Transverse colon (tissue), 4 donors: ENCODE results near the gene BBS12. TPM values are rescaled to one million over a fixed set of nuclear protein-coding genes. Genes with fewer than 3 reads are reported as not detected.

Experiments
- DNase-seq: peaks from one replicate; pipeline ENCODE4 v3.0.0-alpha.2; 2019
- H3K27ac ChIP-seq, 4 donors: fragments of 200-600 bp; sonication (generic); 2 replicates each; pipeline ENCODE4 v1.5.1; 2016 to 2018; ENCODE audit warnings: inconsistent platforms in 4 of 4
- H3K27me3 ChIP-seq: fragments of 200-600 bp; sonication (generic); 2 replicates; pipeline ENCODE4 v1.5.1; 2017; ENCODE audit warnings: inconsistent platforms
- H3K36me3 ChIP-seq, 4 donors: fragments of 200-600 bp; sonication (generic); 2 replicates each; pipeline ENCODE4 v1.5.1; 2017 to 2019; ENCODE audit warnings: inconsistent platforms in 4 of 4
- H3K4me1 ChIP-seq, 4 donors: fragments of 200-600 bp; sonication (generic); 2 replicates each; pipeline ENCODE4 v1.5.1; 2017 to 2020; ENCODE audit warnings: inconsistent platforms in 4 of 4
- H3K4me3 ChIP-seq, 4 donors: fragments of 200-600 bp; sonication (generic); 1 replicate in 1 of 4; 2 replicates in 3 of 4; pipeline versions ENCODE4 v1.5.1 to v1.6.1; 2017 to 2019; ENCODE audit warnings: inconsistent platforms in 4 of 4
- H3K9me3 ChIP-seq, 2 donors: fragments of 200-600 bp; sonication (generic); 2 replicates each; pipeline ENCODE4 v1.5.1; 2017 to 2019; ENCODE audit warnings: inconsistent platforms in 2 of 2
- CTCF ChIP-seq, 5 experiments: fragments of 200-600 bp in 3 of 5; fragments of 450-650 bp in 2 of 5; sonication (generic) in 3 of 5; IDR thresholded peaks; 1 replicate in 2 of 5; 2 replicates in 3 of 5; pipeline ENCODE4 v1.5.1; 2016 to 2017; ENCODE audit warnings: antibody characterized with exemption in 5 of 5, inconsistent platforms in 3 of 5, mild to moderate bottlenecking in 2 of 5, moderate library complexity in 1 of 5
- EP300 ChIP-seq: sonication (generic); formaldehyde crosslinking; IDR thresholded peaks from one replicate; pipeline ENCODE4 v1.6.1; 2017; ENCODE audit warnings: antibody characterized with exemption, low read depth
- POLR2A ChIP-seq: fragments of 450-650 bp; IDR thresholded peaks from one replicate; pipeline ENCODE4 v1.6.1; 2016; ENCODE audit warnings: antibody characterized with exemption, mild to moderate bottlenecking, moderate library complexity
- POLR2AphosphoS5 ChIP-seq, 3 donors: sonication (generic); formaldehyde crosslinking; IDR thresholded peaks; one replicate each; pipeline ENCODE4 v1.6.1; 2016; ENCODE audit warnings: antibody characterized with exemption in 3 of 3
- WGBS, 2 donors: methylation state at CpG; one replicate each; pipeline ENCODE4 v1.1.5; 2018; ENCODE audit warnings: low coverage in 1 of 2; 5-methylcytosine and 5-hydroxymethylcytosine counted together
- in situ Hi-C, 4 donors: fragments of 200-750 bp; cut with MboI; loops; one replicate each; pipeline versions ENCODE4 v1.15.0 to v1.15.1; 2017; ENCODE audit warnings: low sequenced_read_pairs in 3 of 4, low pct_ligation_motif_present in 1 of 4, low pct_unique_long_range_greater_than_20kb in 1 of 4
- intact Hi-C: fragments of 100-400 bp; cut with DNase I; formaldehyde crosslinking; loops from one replicate; pipeline ENCODE4 v1.15.1; 2023; ENCODE audit warnings: low total_unique reads
- total RNA-seq, 4 donors: library from RNA; depleted of rRNA; stranded (reverse); fragments of >200 nt; gene quantifications; one replicate each; pipeline ENCODE4 v1.1.0, GENCODE V29; 2016

BBS12 gene
- total RNA-seq, 4 donors from 2014 or later = 0.60 to 6.0 (median 3.3) TPM

GRCh38 chr4:122764071-122764820 is 31.7 kb downstream of the BBS12 start:
- in situ Hi-C loops = loop anchor here in 3 of 4 donors (10.0 to 25.0 kb wide), 2 partner anchors 148 to 161 kb away; partner anchors contain the start of gene NUDT6 (in 3 of the 3)
- TF ChIP-seq POLR2AphosphoS5 (IDR thresholded peaks at IDR 0.05) = no peak
- TF ChIP-seq EP300 = no peak
- TF ChIP-seq CTCF (IDR thresholded peaks at IDR 0.05) = no peak
- TF ChIP-seq POLR2A = no peak

GRCh38 chr4:122764821-122765215 is 32.3 kb downstream of the BBS12 start:
- H3K4me1 ChIP-seq = peaks cover 0 to 19% (median 7%) of the 10 kb centered on the region in 4 donors
- H3K9me3 ChIP-seq = no peaks in the 10 kb centered on the region
- 71% methylated on average over 1 of the region's 1 CpG; no CpG with 5 or more reads in 1 of the 2 donors for WGBS, 2 donors
- H3K36me3 ChIP-seq = no peaks in the 10 kb centered on the region
- intact Hi-C loops = no loop called here
- no peak for TF ChIP-seq CTCF (IDR thresholded peaks at IDR 0.05)
- TF ChIP-seq POLR2AphosphoS5 (IDR thresholded peaks at IDR 0.05) = no peak
- no peak for TF ChIP-seq POLR2A
- no peak for TF ChIP-seq EP300
- H3K4me3 ChIP-seq = no peak overlapping the region
- no peak overlapping the region for H3K27ac ChIP-seq
- in situ Hi-C loops = loop anchor here in 3 of 4 donors (10.0 to 25.0 kb wide), 2 partner anchors 147 to 160 kb away; partner anchors contain the start of gene NUDT6 (in 3 of the 3)
- no peaks in the 10 kb centered on the region for H3K27me3 ChIP-seq
- DNase-seq = no peak

More at GRCh38 chr4:122764071-122764820, 31.7 kb downstream of the BBS12 start:
- peaks cover 0 to 19% (median 7%) of the 10 kb centered on the region in 4 donors for H3K4me1 ChIP-seq
- H3K27me3 ChIP-seq = no peaks in the 10 kb centered on the region
- 75 to 85% methylated on average over 5 of the region's 5 CpGs for WGBS, 2 donors
- H3K9me3 ChIP-seq = no peaks in the 10 kb centered on the region
- H3K36me3 ChIP-seq = no peaks in the 10 kb centered on the region
- H3K27ac ChIP-seq = no peak overlapping the region
- no peak for DNase-seq
- H3K4me3 ChIP-seq = no peak overlapping the region
- intact Hi-C loops = no loop called here

- DNase-seq = no peak
- Histone ChIP-seq H3K27ac (no peak overlapping the region), H3K9me3 (no peaks in the 10 kb centered on the region), H3K4me1 (peaks cover 0 to 19% (median 7%) of the 10 kb centered on the region in 4 donors), H3K36me3 (no peaks in the 10 kb centered on the region), H3K27me3 (no peaks in the 10 kb centered on the region), H3K4me3 (no peak overlapping the region)
- intact Hi-C loops (no loop called here), in situ Hi-C loops (loop anchor here in 3 of 4 donors (10.0 to 25.0 kb wide), 2 partner anchors 146 to 159 kb away; partner anchors contain the start of gene NUDT6 (in 3 of the 3))
- WGBS, 2 donors = 42 to 58% methylated on average over 5 to 7 of the region's 7 CpGs
- TF ChIP-seq CTCF (IDR thresholded peaks at IDR 0.05) (no peak), EP300 (no peak), POLR2A (no peak), POLR2AphosphoS5 (IDR thresholded peaks at IDR 0.05) (no peak)
These were observed 33.3 kb downstream of the BBS12 start for GRCh38 chr4:122765692-122766352.

GRCh38 chr4:122766353-122766705 is 33.8 kb downstream of the BBS12 start:
- no peaks in the 10 kb centered on the region for H3K36me3 ChIP-seq
- H3K27me3 ChIP-seq = no peaks in the 10 kb centered on the region
- WGBS, 2 donors = 92 to 100% methylated on average over 3 of the region's 3 CpGs
- no peak overlapping the region for H3K4me3 ChIP-seq
- no peak for DNase-seq
- in situ Hi-C loops (loop anchor here in 3 of 4 donors (10.0 to 25.0 kb wide), 2 partner anchors 146 to 158 kb away; partner anchors contain the start of gene NUDT6 (in 3 of the 3)), intact Hi-C loops (no loop called here)
- TF ChIP-seq EP300 (no peak), POLR2AphosphoS5 (IDR thresholded peaks at IDR 0.05) (no peak), CTCF (IDR thresholded peaks at IDR 0.05) (no peak), POLR2A (no peak)
- peaks cover 0 to 19% (median 7%) of the 10 kb centered on the region in 4 donors for H3K4me1 ChIP-seq
- H3K27ac ChIP-seq = no peak overlapping the region
- H3K9me3 ChIP-seq = no peaks in the 10 kb centered on the region
